Mesendoderm (in vitro differentiated cells): ENCODE data around the gene FAM174C.

Source experiments
- DNase-seq: peaks from one replicate; pipeline ENCODE4 v3.0.0; 2013
- H2AK5ac ChIP-seq: 2 replicates; pipeline ENCODE4 v1.6.1; 2013; ENCODE audit warnings: low read length, inconsistent platforms
- H2BK120ac ChIP-seq: 2 replicates; pipeline ENCODE4 v1.6.1; 2013; ENCODE audit warnings: low read depth, mild to moderate bottlenecking, low read length, moderate library complexity, mixed read lengths
- H2BK15ac ChIP-seq: replicated peaks from 2 replicates; pipeline ENCODE4 v1.6.1; 2013; ENCODE audit warnings: low read depth, mild to moderate bottlenecking, moderate library complexity
- H2BK5ac ChIP-seq: 2 replicates; pipeline ENCODE4 v1.6.1; 2013; ENCODE audit warnings: low read length, inconsistent platforms
- H3K18ac ChIP-seq: 2 replicates; pipeline ENCODE4 v1.6.1; 2013; ENCODE audit warnings: mild to moderate bottlenecking, low read length, mixed read lengths
- H3K23ac ChIP-seq: one replicate; pipeline ENCODE4 v1.6.1; 2013; ENCODE audit warnings: low read length
- H3K27ac ChIP-seq: 2 replicates; pipeline ENCODE4 v1.5.1; 2013; ENCODE audit warnings: low read depth, mild to moderate bottlenecking, inconsistent platforms, low read length, moderate library complexity
- H3K27me3 ChIP-seq: 2 replicates; pipeline ENCODE4 v1.6.1; 2013; ENCODE audit warnings: low read length, control low read depth, mild to moderate bottlenecking, inconsistent platforms; ENCODE audit not compliant: insufficient read depth, poor library complexity
- H3K36me3 ChIP-seq: 2 replicates; pipeline ENCODE4 v1.6.1; 2013; ENCODE audit warnings: low read length, inconsistent platforms; ENCODE audit not compliant: control insufficient read depth, insufficient read depth
- H3K4ac ChIP-seq: one replicate; pipeline ENCODE4 v1.6.1; 2013; ENCODE audit warnings: low read depth, mild to moderate bottlenecking, low read length, moderate library complexity
- H3K4me1 ChIP-seq: 2 replicates; pipeline ENCODE4 v1.6.1; 2013; ENCODE audit warnings: low read depth, low read length, inconsistent platforms; ENCODE audit not compliant: control insufficient read depth
- H3K4me2 ChIP-seq: 2 replicates; pipeline ENCODE4 v1.6.1; 2013; ENCODE audit warnings: low read length
- H3K4me3 ChIP-seq: 2 replicates; pipeline ENCODE4 v1.5.1; 2013; ENCODE audit warnings: mild to moderate bottlenecking, low read length
- H3K56ac ChIP-seq: one replicate; pipeline ENCODE4 v1.6.1; 2013; ENCODE audit warnings: low read length
- H3K79me1 ChIP-seq: 2 replicates; pipeline ENCODE4 v1.6.1; 2013; ENCODE audit warnings: low read length, inconsistent platforms
- H3K79me2 ChIP-seq: 2 replicates; pipeline ENCODE4 v1.6.1; 2013; ENCODE audit warnings: mild to moderate bottlenecking, low read length; ENCODE audit not compliant: control insufficient read depth, insufficient read depth
- H3K9ac ChIP-seq: 2 replicates; pipeline ENCODE4 v1.6.1; 2013; ENCODE audit warnings: low read length, inconsistent platforms
- H4K5ac ChIP-seq: one replicate; pipeline ENCODE4 v1.6.1; 2013; ENCODE audit warnings: low read length
- H4K8ac ChIP-seq: one replicate; pipeline ENCODE4 v1.6.1; 2013; ENCODE audit warnings: low read depth, mild to moderate bottlenecking, control low read depth, low read length, moderate library complexity
- WGBS: extraction: QIAGEN DNeasy Blood & Tissue Kit; methylation state at CpG from one replicate; pipeline ENCODE4 v1.1.7; 2013; ENCODE audit warnings: low lambda C conversion rate, missing lambda C conversion rate; ENCODE audit not compliant: insufficient coverage; ENCODE audit errors: extremely low coverage; 5-methylcytosine and 5-hydroxymethylcytosine counted together

The FAM174C gene

DNA sequence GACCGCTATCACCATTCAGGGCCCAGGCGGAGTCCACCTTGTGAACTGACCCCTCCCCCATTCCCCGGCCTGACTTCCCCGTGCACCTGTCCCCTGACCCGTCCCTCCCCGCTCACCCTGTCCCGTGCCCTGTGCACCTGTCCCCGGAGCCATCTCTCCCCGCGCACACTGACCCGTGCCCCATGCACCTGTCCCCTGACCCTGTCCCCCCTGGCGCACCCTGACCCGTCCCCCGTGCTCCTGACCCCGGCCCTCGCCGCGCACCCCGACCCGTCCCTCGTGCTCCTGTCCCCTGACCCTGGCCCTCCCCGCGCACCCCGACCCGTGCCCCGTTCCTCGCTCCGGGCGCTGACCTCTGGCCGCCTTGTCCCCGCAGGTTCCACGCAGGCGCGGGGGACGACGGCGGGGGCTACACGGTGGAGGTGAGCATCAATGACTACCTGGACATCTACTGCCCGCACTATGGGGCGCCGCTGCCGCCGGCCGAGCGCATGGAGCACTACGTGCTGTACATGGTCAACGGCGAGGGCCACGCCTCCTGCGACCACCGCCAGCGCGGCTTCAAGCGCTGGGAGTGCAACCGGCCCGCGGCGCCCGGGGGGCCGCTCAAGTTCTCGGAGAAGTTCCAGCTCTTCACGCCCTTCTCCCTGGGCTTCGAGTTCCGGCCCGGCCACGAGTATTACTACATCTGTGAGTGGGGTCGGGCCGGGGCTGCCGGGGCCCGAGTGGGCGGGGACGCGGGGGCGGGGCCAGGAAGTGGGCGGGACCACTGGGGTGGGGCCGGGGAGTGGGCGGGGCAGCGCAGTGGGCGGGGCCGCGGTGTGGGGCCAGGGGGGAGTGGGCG lies 20.1 kb downstream of the FAM174C start:
- WGBS = no CpG with 5 or more reads among the region's 82 CpGs
- no peak overlapping the region for H3K4me3 ChIP-seq
- H3K4me2 ChIP-seq = no peak overlapping the region
- no peaks in the 10 kb centered on the region for H3K36me3 ChIP-seq
- DNase-seq = no peak
- no peak overlapping the region for H4K8ac ChIP-seq
- H3K4me1 ChIP-seq = no peaks in the 10 kb centered on the region
- no peaks in the 10 kb centered on the region for H3K27me3 ChIP-seq
- H3K56ac ChIP-seq = no peak overlapping the region
- no peak overlapping the region for H3K18ac ChIP-seq
- H3K9ac ChIP-seq = no peak overlapping the region
- no peak overlapping the region for H2AK5ac ChIP-seq
- H3K27ac ChIP-seq = no peak overlapping the region
- H2BK15ac ChIP-seq = no peak overlapping the region
- no peak overlapping the region for H2BK5ac ChIP-seq
- H3K23ac ChIP-seq = no peak overlapping the region
- H3K79me2 ChIP-seq = no peaks in the 10 kb centered on the region
- H2BK120ac ChIP-seq = no peak overlapping the region
- H3K79me1 ChIP-seq = no peaks in the 10 kb centered on the region
- no peak overlapping the region for H4K5ac ChIP-seq
- no peak overlapping the region for H3K4ac ChIP-seq

- Histone ChIP-seq H3K4me2 (no peak overlapping the region), H2AK5ac (no peak overlapping the region), H3K9ac (no peak overlapping the region), H3K36me3 (no peaks in the 10 kb centered on the region), H4K8ac (no peak overlapping the region), H3K23ac (no peak overlapping the region), H2BK5ac (no peak overlapping the region), H4K5ac (no peak overlapping the region), H3K27me3 (no peaks in the 10 kb centered on the region), H3K4ac (no peak overlapping the region), H3K4me3 (no peak overlapping the region), H3K79me2 (no peaks in the 10 kb centered on the region), H3K56ac (no peak overlapping the region), H2BK120ac (no peak overlapping the region), H3K27ac (no peak overlapping the region), H3K4me1 (no peaks in the 10 kb centered on the region), H3K79me1 (no peaks in the 10 kb centered on the region), H3K18ac (no peak overlapping the region), H2BK15ac (no peak overlapping the region)
- no peak for DNase-seq
- no CpG with 5 or more reads among the region's 13 CpGs for WGBS
Observed at GRCh38 chr19:1296078-1296477, 20.7 kb downstream of the FAM174C start.

- Histone ChIP-seq H3K4me3 (no peak overlapping the region), H3K56ac (no peak overlapping the region), H3K79me2 (no peaks in the 10 kb centered on the region), H3K23ac (no peak overlapping the region), H3K9ac (no peak overlapping the region), H4K5ac (no peak overlapping the region), H3K4me2 (no peak overlapping the region), H3K79me1 (no peaks in the 10 kb centered on the region), H2BK5ac (no peak overlapping the region), H2AK5ac (no peak overlapping the region), H3K18ac (no peak overlapping the region), H3K27ac (no peak overlapping the region), H2BK15ac (no peak overlapping the region), H2BK120ac (no peak overlapping the region), H3K36me3 (no peaks in the 10 kb centered on the region), H3K4ac (no peak overlapping the region), H3K27me3 (no peaks in the 10 kb centered on the region), H3K4me1 (no peaks in the 10 kb centered on the region), H4K8ac (no peak overlapping the region)
- no CpG with 5 or more reads among the region's 24 CpGs for WGBS
- DNase-seq = no peak
Observed at GRCh38 chr19:1296575-1297271, 21.4 kb downstream of the FAM174C start.

DNA sequence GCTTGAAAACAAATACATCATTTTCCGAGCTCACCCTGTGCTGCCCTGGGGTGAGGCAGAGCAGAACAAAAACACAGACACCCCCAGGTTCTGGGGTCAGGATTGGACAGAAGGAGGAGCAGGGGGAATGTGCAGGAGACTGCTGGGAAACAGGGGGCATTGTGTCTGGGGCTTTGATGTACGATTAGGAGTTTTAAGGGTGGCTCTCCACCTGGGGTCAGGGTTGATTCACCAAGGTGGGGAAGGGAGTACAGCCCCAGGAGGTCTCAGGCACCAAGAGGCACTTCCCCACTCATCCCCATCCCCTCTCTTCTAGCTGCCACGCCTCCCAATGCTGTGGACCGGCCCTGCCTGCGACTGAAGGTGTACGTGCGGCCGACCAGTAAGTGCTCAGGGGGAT lies 22.9 kb downstream of the FAM174C start:
- WGBS = no CpG with 5 or more reads among the region's 8 CpGs

GRCh38 chr19:1299801-1300200 lies 24.5 kb downstream of the FAM174C start:
- no peaks in the 10 kb centered on the region for H3K4me1 ChIP-seq
- DNase-seq = no peak
- no peak overlapping the region for H2BK5ac ChIP-seq
- no peak overlapping the region for H3K27ac ChIP-seq
- H2BK120ac ChIP-seq = no peak overlapping the region
- H3K36me3 ChIP-seq = no peaks in the 10 kb centered on the region
- H3K4me2 ChIP-seq = no peak overlapping the region
- no peak overlapping the region for H2BK15ac ChIP-seq
- H4K8ac ChIP-seq = no peak overlapping the region
- H3K23ac ChIP-seq = no peak overlapping the region
- no peak overlapping the region for H4K5ac ChIP-seq
- no peak overlapping the region for H3K9ac ChIP-seq
- H3K4ac ChIP-seq = no peak overlapping the region
- H2AK5ac ChIP-seq = no peak overlapping the region
- no peaks in the 10 kb centered on the region for H3K79me2 ChIP-seq
- H3K18ac ChIP-seq = no peak overlapping the region
- no peak overlapping the region for H3K4me3 ChIP-seq
- H3K56ac ChIP-seq = no peak overlapping the region
- no peaks in the 10 kb centered on the region for H3K79me1 ChIP-seq
- H3K27me3 ChIP-seq = no peaks in the 10 kb centered on the region
- no CpG with 5 or more reads among the region's 34 CpGs for WGBS

More for the DNA sequence above, 22.9 kb downstream of the FAM174C start:
- no peak overlapping the region for H3K18ac ChIP-seq
- no peak overlapping the region for H3K4me3 ChIP-seq
- no peaks in the 10 kb centered on the region for H3K27me3 ChIP-seq
- no peaks in the 10 kb centered on the region for H3K79me1 ChIP-seq
- H3K9ac ChIP-seq = no peak overlapping the region
- no peak overlapping the region for H4K8ac ChIP-seq
- no peak overlapping the region for H3K4me2 ChIP-seq
- H2BK120ac ChIP-seq = no peak overlapping the region
- H3K79me2 ChIP-seq = no peaks in the 10 kb centered on the region
- H2BK5ac ChIP-seq = no peak overlapping the region
- H2AK5ac ChIP-seq = no peak overlapping the region
- no peak overlapping the region for H3K23ac ChIP-seq
- H3K4me1 ChIP-seq = no peaks in the 10 kb centered on the region
- H3K27ac ChIP-seq = no peak overlapping the region
- DNase-seq = no peak
- H3K4ac ChIP-seq = no peak overlapping the region
- no peak overlapping the region for H4K5ac ChIP-seq
- no peak overlapping the region for H3K56ac ChIP-seq
- H2BK15ac ChIP-seq = no peak overlapping the region
- no peaks in the 10 kb centered on the region for H3K36me3 ChIP-seq
